OCI-LY1 (cell line): ENCODE data around the gene VEPH1.

Source experiments
- H2AFZ ChIP-seq: fragments of 200-600 bp; sonication (generic), shearing (Covaris generic); 2 replicates; pipeline ENCODE4 v1.6.0; 2014; ENCODE audit warnings: antibody characterized with exemption, mild to moderate bottlenecking, low read length
- H3F3A ChIP-seq: fragments of 200-600 bp; sonication (generic), shearing (Covaris generic); 2 replicates; pipeline ENCODE4 v1.6.0; 2014; ENCODE audit warnings: mild to moderate bottlenecking, antibody characterized with exemption, low read length, moderate library complexity; ENCODE audit not compliant: insufficient read depth
- H3K27ac ChIP-seq: fragments of 200-600 bp; sonication (generic); 2 replicates; pipeline ENCODE4 v1.5.1; 2014; ENCODE audit warnings: low read length, mixed run types, mild to moderate bottlenecking, low read depth; ENCODE audit not compliant: poor library complexity, severe bottlenecking
- H3K27me3 ChIP-seq: fragments of 200-600 bp; sonication (generic); 2 replicates; pipeline ENCODE4 v1.6.0; 2014; ENCODE audit warnings: antibody characterized with exemption, mild to moderate bottlenecking, low read length, moderate library complexity; ENCODE audit not compliant: insufficient read depth
- H3K36me3 ChIP-seq: fragments of 200-600 bp; sonication (generic); 2 replicates; pipeline ENCODE4 v1.6.1; 2014; ENCODE audit warnings: mild to moderate bottlenecking, antibody characterized with exemption, low read length, moderate library complexity, mixed read lengths; ENCODE audit not compliant: insufficient read depth
- H3K4me1 ChIP-seq: fragments of 200-600 bp; sonication (generic); 2 replicates; pipeline ENCODE4 v1.5.1; 2014; ENCODE audit warnings: mild to moderate bottlenecking, low read length, moderate library complexity; ENCODE audit not compliant: insufficient read depth, severe bottlenecking
- H3K4me2 ChIP-seq: fragments of 200-600 bp; sonication (generic), shearing (Covaris generic); 2 replicates; pipeline ENCODE4 v1.6.1; 2014; ENCODE audit warnings: low read length
- H3K4me3 ChIP-seq: fragments of 200-600 bp; sonication (generic); 2 replicates; pipeline ENCODE4 v1.5.1; 2014; ENCODE audit warnings: low read length, low read depth, mild to moderate bottlenecking, mixed read lengths; ENCODE audit not compliant: poor library complexity, severe bottlenecking
- H3K79me2 ChIP-seq: fragments of 200-600 bp; shearing (Covaris generic); 2 replicates; pipeline ENCODE4 v1.6.1; 2016; ENCODE audit warnings: mixed run types, low read length, mixed read lengths; ENCODE audit not compliant: insufficient read depth
- H3K9ac ChIP-seq: fragments of 200-600 bp; sonication (generic), shearing (Covaris generic); 2 replicates; pipeline ENCODE4 v1.6.1; 2014; ENCODE audit warnings: mild to moderate bottlenecking, low read length, mixed read lengths
- H3K9me2 ChIP-seq: fragments of 200-600 bp; sonication (generic), shearing (Covaris generic); 2 replicates; pipeline ENCODE4 v1.6.1; 2014; ENCODE audit warnings: low read depth, mild to moderate bottlenecking, low read length, mixed read lengths
- H3K9me3 ChIP-seq: fragments of 200-600 bp; shearing (Covaris generic); 2 replicates; pipeline ENCODE4 v1.6.1; 2014; ENCODE audit warnings: low read length, mixed read lengths
- H4K20me1 ChIP-seq: fragments of 200-600 bp; sonication (generic), shearing (Covaris generic); 2 replicates; pipeline ENCODE4 v1.6.0; 2016; ENCODE audit warnings: mild to moderate bottlenecking, low read length; ENCODE audit not compliant: insufficient read depth
- CTCF ChIP-seq: fragments of 200-600 bp; sonication (generic), shearing (Covaris generic); IDR thresholded peaks from 2 replicates; pipeline ENCODE4 v1.5.1; 2017; ENCODE audit warnings: mild to moderate bottlenecking, antibody characterized with exemption, low read length, moderate library complexity, mixed read lengths
- EZH2 ChIP-seq: fragments of 200-600 bp; sonication (generic), shearing (Covaris generic); IDR thresholded peaks from 2 replicates; pipeline ENCODE4 v1.8.0; 2017; ENCODE audit warnings: borderline replicate concordance, mixed run types, mild to moderate bottlenecking, antibody characterized with exemption, low read length, moderate library complexity, mixed read lengths

Gene VEPH1

GRCh38 chr3:157219215-157219614 is 284.0 kb downstream of the VEPH1 start:
- Histone ChIP-seq H3K79me2 (no peaks in the 10 kb centered on the region), H3K9me2 (no peaks in the 10 kb centered on the region), H3K4me3 (no peak overlapping the region), H3K4me2 (no peak overlapping the region), H3K9ac (no peak overlapping the region), H3F3A (no peaks in the 10 kb centered on the region), H3K27ac (no peak overlapping the region), H3K9me3 (no peaks in the 10 kb centered on the region), H3K36me3 (no peaks in the 10 kb centered on the region), H4K20me1 (no peaks in the 10 kb centered on the region), H3K27me3 (no peaks in the 10 kb centered on the region), H2AFZ (no peak overlapping the region), H3K4me1 (no peaks in the 10 kb centered on the region)
- TF ChIP-seq EZH2 (no peak), CTCF (no peak)
